Upper lobe of left lung (tissue), 4 donors: ENCODE results near the gene PCGF3.

Experiments used
- EP300 ChIP-seq, 4 donors: sonication (generic); formaldehyde crosslinking; IDR thresholded peaks; one replicate each; pipeline ENCODE4 v1.5.1; 2017; ENCODE audit warnings: antibody characterized with exemption in 4 of 4, control low read depth in 2 of 4
- POLR2A ChIP-seq, 4 donors: fragments of 450-650 bp; IDR thresholded peaks; one replicate each; pipeline ENCODE4 v1.5.1; 2016 to 2017; ENCODE audit warnings: antibody characterized with exemption in 4 of 4, mild to moderate bottlenecking in 2 of 4
- TF ChIP-seq, protein P1 (sequence below), 6 experiments: fragments of 450-650 bp in 4 of 6; fragments of 200-600 bp in 2 of 6; sonication (generic) in 2 of 6; IDR thresholded peaks; one replicate each; pipeline ENCODE4 v1.5.1; 2016 to 2019; ENCODE audit warnings: antibody characterized with exemption in 6 of 6

DNA sequence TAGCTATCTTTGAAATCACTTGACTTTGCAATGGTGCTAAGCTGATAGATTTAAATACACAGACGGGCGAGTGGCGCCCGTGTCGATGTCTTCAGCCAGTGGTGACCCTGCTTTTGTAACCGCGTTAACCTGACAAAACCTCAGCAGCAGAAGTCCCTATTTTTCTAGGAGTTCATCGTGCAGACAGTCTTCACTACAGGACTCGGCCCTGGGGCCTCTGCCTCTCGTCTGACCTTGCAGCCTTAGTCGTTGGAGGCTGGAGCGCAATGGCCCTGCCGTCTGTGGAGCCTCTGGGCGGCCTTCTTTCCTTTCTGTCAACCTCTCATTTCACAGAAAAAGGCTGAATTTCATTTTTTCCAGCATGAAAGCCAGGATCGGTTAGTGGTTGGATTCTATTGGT lies 62.4 kb downstream of the PCGF3 start:
- no peak for TF ChIP-seq EP300 (IDR thresholded peaks at IDR 0.05)
- TF ChIP-seq POLR2A (IDR thresholded peaks at IDR 0.05) = no peak
- TF ChIP-seq, protein P1, sequence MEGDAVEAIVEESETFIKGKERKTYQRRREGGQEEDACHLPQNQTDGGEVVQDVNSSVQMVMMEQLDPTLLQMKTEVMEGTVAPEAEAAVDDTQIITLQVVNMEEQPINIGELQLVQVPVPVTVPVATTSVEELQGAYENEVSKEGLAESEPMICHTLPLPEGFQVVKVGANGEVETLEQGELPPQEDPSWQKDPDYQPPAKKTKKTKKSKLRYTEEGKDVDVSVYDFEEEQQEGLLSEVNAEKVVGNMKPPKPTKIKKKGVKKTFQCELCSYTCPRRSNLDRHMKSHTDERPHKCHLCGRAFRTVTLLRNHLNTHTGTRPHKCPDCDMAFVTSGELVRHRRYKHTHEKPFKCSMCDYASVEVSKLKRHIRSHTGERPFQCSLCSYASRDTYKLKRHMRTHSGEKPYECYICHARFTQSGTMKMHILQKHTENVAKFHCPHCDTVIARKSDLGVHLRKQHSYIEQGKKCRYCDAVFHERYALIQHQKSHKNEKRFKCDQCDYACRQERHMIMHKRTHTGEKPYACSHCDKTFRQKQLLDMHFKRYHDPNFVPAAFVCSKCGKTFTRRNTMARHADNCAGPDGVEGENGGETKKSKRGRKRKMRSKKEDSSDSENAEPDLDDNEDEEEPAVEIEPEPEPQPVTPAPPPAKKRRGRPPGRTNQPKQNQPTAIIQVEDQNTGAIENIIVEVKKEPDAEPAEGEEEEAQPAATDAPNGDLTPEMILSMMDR (IDR thresholded peaks at IDR 0.05) = no peak
